Measurements from ENCODE around the gene PEF1. TPM values are rescaled to one million over a fixed set of nuclear protein-coding genes. Genes with fewer than 3 reads are reported as not detected.

The PEF1 gene
- total RNA-seq, 3 donors from 2014 or later (not counting 1 experiment from before 2014, with no cell fraction given): 48.9 to 62.8 (median 49.9) TPM

DNA sequence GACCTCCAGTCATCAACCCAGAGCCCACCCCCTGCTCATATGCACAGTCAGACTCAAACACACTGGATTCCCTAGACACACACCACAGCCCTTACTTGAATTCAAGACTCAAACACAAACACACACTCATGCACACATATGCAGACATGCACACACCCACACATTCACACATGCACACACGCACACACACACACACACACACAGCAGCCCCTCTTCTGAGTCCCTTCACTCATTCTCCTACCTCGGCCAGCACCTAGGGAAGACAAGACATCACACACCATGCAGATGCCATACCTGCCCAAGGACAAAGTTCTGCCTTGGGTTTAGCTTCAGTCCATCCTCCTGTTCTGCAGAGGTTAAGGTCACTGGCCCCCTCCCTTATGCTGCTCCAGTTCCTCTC lies 28.7 kb downstream of the PEF1 start:
- TF ChIP-seq, protein P1, sequence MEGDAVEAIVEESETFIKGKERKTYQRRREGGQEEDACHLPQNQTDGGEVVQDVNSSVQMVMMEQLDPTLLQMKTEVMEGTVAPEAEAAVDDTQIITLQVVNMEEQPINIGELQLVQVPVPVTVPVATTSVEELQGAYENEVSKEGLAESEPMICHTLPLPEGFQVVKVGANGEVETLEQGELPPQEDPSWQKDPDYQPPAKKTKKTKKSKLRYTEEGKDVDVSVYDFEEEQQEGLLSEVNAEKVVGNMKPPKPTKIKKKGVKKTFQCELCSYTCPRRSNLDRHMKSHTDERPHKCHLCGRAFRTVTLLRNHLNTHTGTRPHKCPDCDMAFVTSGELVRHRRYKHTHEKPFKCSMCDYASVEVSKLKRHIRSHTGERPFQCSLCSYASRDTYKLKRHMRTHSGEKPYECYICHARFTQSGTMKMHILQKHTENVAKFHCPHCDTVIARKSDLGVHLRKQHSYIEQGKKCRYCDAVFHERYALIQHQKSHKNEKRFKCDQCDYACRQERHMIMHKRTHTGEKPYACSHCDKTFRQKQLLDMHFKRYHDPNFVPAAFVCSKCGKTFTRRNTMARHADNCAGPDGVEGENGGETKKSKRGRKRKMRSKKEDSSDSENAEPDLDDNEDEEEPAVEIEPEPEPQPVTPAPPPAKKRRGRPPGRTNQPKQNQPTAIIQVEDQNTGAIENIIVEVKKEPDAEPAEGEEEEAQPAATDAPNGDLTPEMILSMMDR (IDR thresholded peaks at IDR 0.05): no peak
- H3K4me3 ChIP-seq (ENCODE audit: low read length): no peak overlapping the region
- peak in 1 of 2 donors; percentile 5 for DNase-seq
- Mint-ChIP-seq H3K4me1 (peaks cover 5% of the 10 kb centered on the region in 2 donors), H3K36me3 (no peaks in the 10 kb centered on the region), H3K27me3 (ENCODE audit: low read depth in 2 of 2) (peaks cover 13 to 29% of the 10 kb centered on the region in 2 donors), H3K4me3 (no peak overlapping the region), H3K9me3 (no peaks in the 10 kb centered on the region), H3K27ac (no peak overlapping the region)
- no peak for ATAC-seq
- no peaks in the 10 kb centered on the region for H3K36me3 ChIP-seq (ENCODE audit: control insufficient read depth, insufficient read depth, low read length)
- WGBS (ENCODE audit: insufficient coverage): 48% methylated on average over 2 of the region's 2 CpGs
- intact Hi-C loops (cut with micrococcal nuclease): no loop called here
- H3K4me1 ChIP-seq (ENCODE audit: control insufficient read depth, insufficient read depth, low read length): peaks cover 9% of the 10 kb centered on the region
- H3K27ac ChIP-seq (ENCODE audit: low read length): no peak overlapping the region
- no peaks in the 10 kb centered on the region for H3K9me3 ChIP-seq (ENCODE audit: control insufficient read depth, insufficient read depth, low read length)
- H3K27me3 ChIP-seq (ENCODE audit: control insufficient read depth, insufficient read depth, low read length): peaks cover 22% of the 10 kb centered on the region

DNA sequence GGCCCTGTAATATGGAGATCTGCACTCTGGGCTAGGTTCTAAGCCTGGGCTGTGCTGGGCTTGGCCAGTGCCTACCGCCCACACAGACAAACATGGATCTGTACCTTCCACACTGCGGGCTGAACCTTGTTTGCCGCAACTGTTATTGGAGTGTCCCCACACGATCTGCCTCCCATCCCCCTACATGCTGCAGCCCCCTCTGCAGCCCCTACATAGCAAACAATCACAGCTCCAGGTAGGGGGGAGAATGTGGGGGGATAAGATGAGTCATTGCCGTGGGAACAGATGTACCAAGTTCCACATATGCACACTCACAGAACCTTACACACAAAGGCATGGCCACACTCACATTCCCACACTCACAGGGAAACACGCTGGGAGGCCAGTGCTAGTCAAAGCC lies 29.3 kb downstream of the PEF1 start:
- Mint-ChIP-seq H3K36me3 (no peaks in the 10 kb centered on the region), H3K4me3 (no peak overlapping the region), H3K27me3 (ENCODE audit: low read depth in 2 of 2) (peaks cover 13 to 29% of the 10 kb centered on the region in 2 donors), H3K4me1 (peaks cover 5% of the 10 kb centered on the region in 2 donors), H3K9me3 (no peaks in the 10 kb centered on the region), H3K27ac (no peak overlapping the region)
- no peak overlapping the region for H3K4me3 ChIP-seq (ENCODE audit: low read length)
- no peak overlapping the region for H3K27ac ChIP-seq (ENCODE audit: low read length)
- no peak for DNase-seq
- 95% methylated on average over 5 of the region's 6 CpGs for WGBS (ENCODE audit: insufficient coverage)
- TF ChIP-seq, protein P1 (IDR thresholded peaks at IDR 0.05): no peak
- H3K9me3 ChIP-seq (ENCODE audit: control insufficient read depth, insufficient read depth, low read length): no peaks in the 10 kb centered on the region
- no peaks in the 10 kb centered on the region for H3K36me3 ChIP-seq (ENCODE audit: control insufficient read depth, insufficient read depth, low read length)
- ATAC-seq: no peak
- intact Hi-C loops (cut with micrococcal nuclease): no loop called here
- H3K4me1 ChIP-seq (ENCODE audit: control insufficient read depth, insufficient read depth, low read length): peaks cover 9% of the 10 kb centered on the region
- H3K27me3 ChIP-seq (ENCODE audit: control insufficient read depth, insufficient read depth, low read length): peaks cover 22% of the 10 kb centered on the region

DNA sequence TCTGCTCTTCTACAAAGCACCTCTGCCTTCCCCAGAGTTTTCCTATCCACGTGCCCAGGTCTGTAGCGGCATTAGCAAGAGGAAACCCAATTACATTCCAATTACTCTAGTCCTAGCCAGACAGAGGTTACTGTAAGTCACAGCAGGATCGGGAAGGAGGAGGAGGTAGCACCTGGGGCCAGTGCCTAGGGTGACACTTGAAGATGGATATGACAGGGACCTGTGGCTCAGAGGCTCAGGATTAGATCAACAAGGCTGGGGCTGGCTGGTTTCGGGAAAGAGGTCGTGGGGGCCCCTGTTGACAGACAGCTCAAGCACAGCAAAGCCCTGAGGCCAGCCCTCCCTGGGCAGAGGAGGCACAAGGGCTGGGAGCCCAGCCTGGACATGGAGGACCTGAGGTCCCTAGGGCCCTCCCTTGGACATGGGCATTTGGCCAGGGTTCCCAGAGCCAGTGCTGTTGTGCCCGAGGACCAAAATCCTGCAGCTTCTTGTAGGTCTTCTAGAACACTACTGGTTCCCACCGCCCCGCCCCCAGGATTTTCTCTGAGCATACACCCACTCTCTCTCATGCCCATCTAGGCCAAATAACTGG lies 30.2 kb downstream of the PEF1 start:
- Mint-ChIP-seq H3K27me3 (ENCODE audit: low read depth in 2 of 2) (peaks cover 13 to 26% of the 10 kb centered on the region in 2 donors), H3K4me1 (peaks cover 5% of the 10 kb centered on the region in 2 donors), H3K4me3 (no peak overlapping the region), H3K27ac (no peak overlapping the region), H3K36me3 (no peaks in the 10 kb centered on the region), H3K9me3 (no peaks in the 10 kb centered on the region)
- Histone ChIP-seq H3K36me3 (ENCODE audit: control insufficient read depth, insufficient read depth, low read length) (no peaks in the 10 kb centered on the region), H3K4me3 (ENCODE audit: low read length) (no peak overlapping the region), H3K27me3 (ENCODE audit: control insufficient read depth, insufficient read depth, low read length) (peaks cover 22% of the 10 kb centered on the region), H3K4me1 (ENCODE audit: control insufficient read depth, insufficient read depth, low read length) (peaks cover 9% of the 10 kb centered on the region), H3K9me3 (ENCODE audit: control insufficient read depth, insufficient read depth, low read length) (no peaks in the 10 kb centered on the region), H3K27ac (ENCODE audit: low read length) (no peak overlapping the region)
- ATAC-seq (no peak), DNase-seq (peak in 1 of 2 donors; percentile 1)
- TF ChIP-seq, protein P1 (IDR thresholded peaks at IDR 0.05): no peak
- intact Hi-C loops (cut with micrococcal nuclease): no loop called here
- WGBS (ENCODE audit: insufficient coverage): 89% methylated on average over 8 of the region's 8 CpGs
